ENCODE results near the gene KIR3DL3. TPM values are rescaled to one million over a fixed set of nuclear protein-coding genes. Genes with fewer than 3 reads are reported as not detected.
"Not testable (repeated sequence)": the region's sequence is repeated elsewhere in the genome, so short reads cannot be mapped to it uniquely, and the experiment has no call there.

KIR3DL3 gene
- polyA plus RNA-seq (ENCODE audit: insufficient read length in 3 of 3): not detected

DNA sequence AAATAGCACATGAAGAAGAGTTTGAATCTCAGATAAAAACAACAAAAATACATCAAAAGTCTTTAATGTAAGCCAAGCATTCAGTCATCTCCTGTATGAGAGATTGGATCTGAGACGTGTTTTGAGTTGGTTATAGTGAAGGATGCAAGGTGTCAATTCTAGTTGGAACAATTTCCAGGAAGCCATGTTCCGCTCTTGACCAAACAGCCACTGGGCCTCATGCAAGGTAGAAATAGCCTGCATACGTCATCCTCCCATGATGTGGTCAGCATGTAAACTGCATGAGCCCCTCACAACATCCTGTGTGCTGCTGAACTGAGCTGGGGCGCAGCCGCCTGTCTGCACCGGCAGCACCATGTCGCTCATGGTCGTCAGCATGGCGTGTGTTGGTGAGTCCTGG is at the start of gene KIR3DL3:
Gene KIR3DL3 (plus strand): TSS at position 301 of the 400 bp plus-strand sequence. CDS start 55 bp downstream, at position 356.
- DNase-seq (ENCODE audit: low read depth in 3 of 3, low spot score in 2 of 3): no peak

- peak in 1 of 3 donors; percentile 7 for DNase-seq (ENCODE audit: low read depth in 3 of 3, low spot score in 2 of 3)
Observed at GRCh38 chr19:54676210-54676834, 47.9 kb upstream of the KIR3DL3 start.

- no peak for DNase-seq (ENCODE audit: low read depth in 3 of 3, low spot score in 2 of 3)
Observed at GRCh38 chr19:54677217-54677616, 47.0 kb upstream of the KIR3DL3 start.

- not testable (repeated sequence) for DNase-seq (ENCODE audit: low read depth in 3 of 3, low spot score in 2 of 3)
Observed at GRCh38 chr19:54681596-54681995, 42.6 kb upstream of the KIR3DL3 start.

DNA sequence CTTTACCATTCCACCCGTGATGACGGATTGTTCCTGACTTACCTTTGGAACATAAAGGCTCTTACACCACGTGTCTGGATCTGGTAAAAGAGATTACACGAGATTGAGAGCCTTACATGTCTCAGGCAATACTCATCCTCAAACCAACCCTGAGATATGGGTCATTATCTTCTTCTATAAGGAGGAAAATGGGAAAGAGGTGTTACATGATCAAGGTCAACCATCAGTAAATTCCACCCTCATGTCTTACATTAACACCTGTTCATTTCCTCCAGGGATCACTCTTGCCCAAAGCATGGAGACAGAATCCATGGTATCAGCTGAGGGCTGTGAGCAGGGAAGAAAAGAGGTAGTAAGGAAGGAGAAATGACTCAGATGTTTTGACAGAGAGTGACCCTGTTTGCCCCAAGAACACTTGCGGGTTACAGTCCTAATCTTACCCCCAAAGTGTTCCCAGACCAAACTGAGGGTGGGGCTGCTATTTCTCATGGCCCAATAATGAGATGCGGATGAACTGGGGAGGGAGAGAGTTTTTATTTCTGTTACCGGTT is 41.9 kb upstream of the KIR3DL3 start:
- DNase-seq (ENCODE audit: low read depth in 3 of 3, low spot score in 2 of 3): no peak

GRCh38 chr19:54684527-54684926 is 39.7 kb upstream of the KIR3DL3 start:
- DNase-seq (ENCODE audit: low read depth in 3 of 3, low spot score in 2 of 3): peak; percentile 40 to 71 (median 58)

- no peak for DNase-seq (ENCODE audit: low read depth in 3 of 3, low spot score in 2 of 3)
Observed at GRCh38 chr19:54691582-54692297, 32.5 kb upstream of the KIR3DL3 start.

GRCh38 chr19:54692298-54692615 is 32.0 kb upstream of the KIR3DL3 start:
- DNase-seq (ENCODE audit: low read depth in 3 of 3, low spot score in 2 of 3): no peak

GRCh38 chr19:54694648-54695047 is 29.6 kb upstream of the KIR3DL3 start:
- no peak for DNase-seq (ENCODE audit: low read depth in 3 of 3, low spot score in 2 of 3)

- DNase-seq (ENCODE audit: low read depth in 3 of 3, low spot score in 2 of 3): no peak
Observed at GRCh38 chr19:54696117-54696548, 28.1 kb upstream of the KIR3DL3 start.

DNA sequence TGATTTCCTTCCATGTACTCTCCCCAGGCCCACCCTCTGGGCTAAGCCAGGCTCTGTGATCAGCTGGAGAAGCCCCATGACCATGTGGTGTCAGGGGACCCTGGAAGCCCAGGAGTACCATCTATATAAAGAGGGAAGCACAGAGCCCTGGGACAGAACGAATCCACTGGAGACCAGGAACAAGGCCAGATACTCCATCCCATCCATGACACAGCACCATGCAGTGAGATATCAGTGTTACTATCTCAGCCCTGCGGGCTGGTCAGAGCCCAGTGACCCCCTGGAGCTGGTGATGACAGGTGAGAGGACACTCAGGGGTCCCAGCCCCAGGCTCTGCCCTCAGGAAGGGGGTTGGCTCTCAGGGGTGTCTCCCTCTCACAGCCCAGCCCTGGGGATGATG is 27.5 kb upstream of the KIR3DL3 start:
- DNase-seq (ENCODE audit: low read depth in 3 of 3, low spot score in 2 of 3): no peak

DNA sequence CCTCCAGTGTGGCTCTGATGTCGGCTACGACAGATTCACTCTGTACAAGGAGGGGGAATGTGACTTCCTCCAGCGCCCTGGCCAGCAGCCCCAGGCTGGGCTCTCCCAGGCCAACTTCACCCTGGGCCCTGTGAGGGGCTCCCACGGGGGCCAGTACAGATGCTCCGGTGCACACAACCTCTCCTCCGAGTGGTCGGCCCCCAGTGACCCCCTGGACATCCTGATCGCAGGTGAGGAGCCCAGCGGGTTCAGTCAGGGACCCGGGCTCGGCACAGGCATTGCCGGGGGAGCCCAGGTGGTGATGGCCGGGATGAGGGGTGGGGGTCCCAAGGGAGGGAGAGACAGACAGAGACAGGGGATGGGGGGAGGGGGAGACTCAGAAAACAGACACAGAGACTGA is 26.5 kb upstream of the KIR3DL3 start:
- DNase-seq (ENCODE audit: low read depth in 3 of 3, low spot score in 2 of 3): not testable (repeated sequence)

DNA sequence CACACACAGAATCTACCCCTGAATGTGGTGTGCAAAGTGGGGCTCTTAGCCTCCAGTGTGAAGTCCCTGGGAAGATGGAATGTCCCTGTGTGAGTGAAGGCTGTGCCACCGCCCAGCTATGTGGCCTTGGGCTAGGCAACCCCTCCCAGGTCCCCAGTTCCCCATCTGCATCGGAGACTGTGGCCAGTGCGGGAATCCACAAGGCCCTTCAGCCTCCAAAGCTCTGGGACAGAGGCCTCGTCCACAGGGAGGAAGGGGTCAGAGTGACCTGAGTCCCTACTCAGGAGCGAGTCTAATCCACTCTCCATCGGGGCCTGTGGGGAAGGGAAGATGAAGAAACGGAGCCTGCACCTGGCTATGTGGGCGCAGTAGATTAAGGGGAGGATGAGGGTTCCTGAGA is 19.3 kb upstream of the KIR3DL3 start:
- DNase-seq (ENCODE audit: low read depth in 3 of 3, low spot score in 2 of 3): no peak

GRCh38 chr19:54707962-54708361 is 16.3 kb upstream of the KIR3DL3 start:
- no peak for DNase-seq (ENCODE audit: low read depth in 3 of 3, low spot score in 2 of 3)

- DNase-seq (ENCODE audit: low read depth in 3 of 3, low spot score in 2 of 3): no peak
Observed at GRCh38 chr19:54708781-54709180, 15.5 kb upstream of the KIR3DL3 start.

- no peak for DNase-seq (ENCODE audit: low read depth in 3 of 3, low spot score in 2 of 3)
Observed at GRCh38 chr19:54709212-54709948, 14.9 kb upstream of the KIR3DL3 start.

DNA sequence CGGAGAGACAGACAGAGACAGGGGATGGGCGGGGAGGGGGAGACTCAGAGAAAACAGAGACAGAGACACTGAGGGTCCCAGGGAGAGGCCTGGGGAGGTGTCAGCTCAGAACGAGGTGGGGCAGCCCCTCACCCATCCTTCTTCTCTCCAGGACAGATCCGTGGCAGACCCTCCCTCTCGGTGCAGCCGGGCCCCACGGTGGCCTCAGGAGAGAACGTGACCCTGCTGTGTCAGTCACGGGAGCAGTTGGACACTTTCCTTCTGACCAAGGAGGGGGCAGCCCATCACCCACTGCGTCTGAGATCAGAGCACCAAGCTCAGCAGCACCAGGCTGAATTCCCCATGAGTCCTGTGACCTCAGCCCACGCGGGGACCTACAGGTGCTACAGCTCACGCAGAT is 14.3 kb upstream of the KIR3DL3 start:
- not testable (repeated sequence) for DNase-seq (ENCODE audit: low read depth in 3 of 3, low spot score in 2 of 3)

- no peak for DNase-seq (ENCODE audit: low read depth in 3 of 3, low spot score in 2 of 3)
Observed at GRCh38 chr19:54724644-54725043, 402 bp downstream of the KIR3DL3 start.

DNA sequence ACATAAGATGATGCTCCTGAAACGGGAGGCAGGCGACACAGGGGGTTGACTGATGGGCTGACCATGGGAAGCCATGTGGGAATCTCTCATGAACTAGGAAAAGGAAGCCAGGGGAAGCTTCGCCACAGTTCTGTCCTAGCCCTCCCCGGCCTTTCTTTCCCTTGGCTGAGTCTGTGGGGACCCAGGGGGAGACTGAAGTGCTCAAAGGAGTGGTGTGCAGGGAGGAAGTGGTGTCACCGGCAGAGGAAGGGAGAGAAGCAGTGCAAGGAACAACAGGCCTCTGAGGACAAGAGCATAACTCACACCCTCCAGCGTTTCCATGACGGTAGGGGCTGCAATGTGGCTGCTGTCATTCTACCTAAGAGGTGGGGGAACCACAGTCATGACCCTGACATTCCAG is 1.1 kb downstream of the KIR3DL3 start:
- DNase-seq (ENCODE audit: low read depth in 3 of 3, low spot score in 2 of 3): no peak

DNA sequence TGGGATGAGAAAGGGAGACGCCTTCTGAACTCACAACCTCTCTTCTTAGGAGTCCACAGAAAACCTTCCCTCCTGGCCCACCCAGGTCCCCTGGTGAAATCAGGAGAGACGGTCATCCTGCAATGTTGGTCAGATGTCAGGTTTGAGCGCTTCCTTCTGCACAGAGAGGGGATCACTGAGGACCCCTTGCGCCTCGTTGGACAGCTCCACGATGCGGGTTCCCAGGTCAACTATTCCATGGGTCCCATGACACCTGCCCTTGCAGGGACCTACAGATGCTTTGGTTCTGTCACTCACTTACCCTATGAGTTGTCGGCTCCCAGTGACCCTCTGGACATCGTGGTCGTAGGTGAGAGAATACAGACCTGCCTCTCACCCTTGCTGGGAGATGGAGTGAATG is 3.3 kb downstream of the KIR3DL3 start:
- DNase-seq (ENCODE audit: low read depth in 3 of 3, low spot score in 2 of 3): no peak

DNA sequence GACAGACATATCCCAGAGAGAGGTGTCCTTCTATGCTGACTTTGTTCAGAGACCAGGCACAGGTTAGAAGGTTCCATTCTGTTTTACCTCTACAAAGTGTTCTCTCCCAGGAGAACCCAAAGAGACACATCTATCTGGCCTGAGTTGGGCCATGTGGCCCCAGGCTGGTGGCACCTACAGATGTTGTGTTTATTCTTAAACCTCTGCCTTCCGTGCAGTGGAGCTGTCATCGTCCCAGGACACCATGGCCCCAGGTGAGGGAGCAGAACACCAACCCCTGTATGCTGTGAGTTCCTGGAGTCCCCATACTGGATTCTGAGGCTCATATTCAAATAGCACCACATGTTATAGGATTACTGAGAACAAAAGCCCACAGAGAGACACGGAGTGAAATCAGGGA is 3.9 kb downstream of the KIR3DL3 start:
- DNase-seq (ENCODE audit: low read depth in 3 of 3, low spot score in 2 of 3): no peak

Data from right renal cortex interstitium (tissue), 3 donors.